HG03520 (cell line): ENCODE results near the gene ERCC8.
"Not testable (repeated sequence)": the region's sequence is repeated elsewhere in the genome, so short reads cannot be mapped to it uniquely, and the experiment has no call there.

Experiments used
- ATAC-seq: cut with Tn5 transposase; IDR thresholded peaks from one replicate; pipeline ENCODE4 v1.9.1; 2021; ENCODE audit warnings: mild to moderate bottlenecking, moderate library complexity; ENCODE audit not compliant: unreplicated experiment

Gene ERCC8

DNA sequence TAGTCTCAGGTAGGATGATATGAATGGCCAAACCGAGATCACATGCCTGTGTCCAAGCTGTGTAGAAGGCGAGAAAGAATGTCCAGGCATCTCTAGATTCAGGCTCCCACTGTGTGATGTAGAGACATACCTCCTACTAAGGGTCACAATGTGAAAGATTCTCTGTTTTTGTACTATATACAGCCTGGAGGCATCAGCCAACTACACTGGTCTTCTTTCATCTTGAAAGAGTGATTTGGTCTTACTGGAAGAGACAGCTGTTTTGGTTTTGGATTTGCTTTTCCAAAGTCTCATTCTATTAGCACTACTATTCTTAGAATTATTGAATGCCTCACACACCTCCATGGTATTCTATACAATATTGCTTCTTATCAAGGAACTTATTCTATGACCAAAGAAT lies 26.4 kb downstream of the ERCC8 start:
- no peak for ATAC-seq

GRCh38 chr5:60916646-60917045 lies 28.2 kb downstream of the ERCC8 start:
- no peak for ATAC-seq

GRCh38 chr5:60903356-60903755 lies 41.5 kb downstream of the ERCC8 start:
- ATAC-seq = no peak

DNA sequence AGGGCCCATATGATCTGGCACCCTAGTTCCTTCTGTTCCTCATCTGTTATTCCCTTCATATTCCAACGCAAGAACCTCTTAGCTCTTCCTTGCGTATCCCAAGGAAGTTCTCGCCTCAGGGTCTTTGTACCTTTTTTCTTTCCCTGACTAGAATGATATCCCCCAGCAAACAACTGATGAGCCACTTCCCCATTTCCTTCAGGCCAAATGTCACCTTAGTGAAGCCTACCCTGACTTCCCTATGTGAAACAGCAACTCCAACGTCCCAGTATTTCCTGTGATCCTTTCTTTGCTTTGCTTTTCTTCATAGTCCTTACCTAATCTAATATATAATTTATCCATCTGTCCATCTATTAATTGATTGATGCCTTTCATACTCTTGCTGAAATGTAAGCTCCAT lies 47.9 kb downstream of the ERCC8 start:
- no peak for ATAC-seq

DNA sequence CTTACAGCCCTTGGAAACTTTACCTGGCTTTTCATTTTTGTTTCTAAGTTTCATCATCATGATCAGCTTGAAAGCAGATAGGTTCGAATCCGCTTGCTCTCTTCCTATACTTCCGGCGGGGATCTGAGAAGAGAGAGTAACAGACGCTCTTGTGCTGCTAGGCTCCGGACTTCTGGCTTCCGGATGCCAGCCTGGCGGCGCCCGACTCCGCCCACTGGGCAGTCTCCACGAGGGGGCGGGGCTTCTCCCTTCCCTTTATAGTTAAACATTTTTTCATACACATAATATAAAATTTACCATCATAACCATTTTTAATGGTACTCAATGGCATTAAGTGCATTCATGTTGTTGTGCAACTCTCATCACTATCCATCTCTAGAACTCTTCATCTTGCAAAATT lies 51.3 kb downstream of the ERCC8 start:
- ATAC-seq = no peak

- ATAC-seq = no peak
Observed at GRCh38 chr5:60891667-60892066, 53.2 kb downstream of the ERCC8 start.

- no peak for ATAC-seq
Observed at GRCh38 chr5:60888359-60889061, 56.4 kb downstream of the ERCC8 start.

GRCh38 chr5:60887746-60888145 lies 57.1 kb downstream of the ERCC8 start:
- ATAC-seq = no peak

DNA sequence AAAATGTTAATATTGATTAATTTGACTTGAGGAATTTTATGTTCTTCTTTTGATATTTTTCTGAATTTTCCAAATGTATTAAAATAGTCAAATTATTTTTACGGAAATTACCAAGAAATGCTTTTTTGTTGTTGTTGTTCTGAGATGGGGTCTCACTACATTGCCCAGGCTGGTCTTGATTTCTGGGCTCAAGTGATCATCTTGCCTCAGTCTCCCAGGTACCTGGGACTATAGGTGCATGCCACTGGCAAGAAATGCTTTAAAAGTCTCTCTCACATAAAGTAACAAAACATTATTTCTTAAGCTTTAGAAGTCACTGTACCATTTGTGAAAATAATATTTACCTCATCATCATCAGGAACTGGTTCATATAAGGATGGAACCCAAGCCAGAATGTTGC lies 57.8 kb downstream of the ERCC8 start:
- ATAC-seq = no peak

- no peak for ATAC-seq
Observed at GRCh38 chr5:60886158-60886557, 58.7 kb downstream of the ERCC8 start.

DNA sequence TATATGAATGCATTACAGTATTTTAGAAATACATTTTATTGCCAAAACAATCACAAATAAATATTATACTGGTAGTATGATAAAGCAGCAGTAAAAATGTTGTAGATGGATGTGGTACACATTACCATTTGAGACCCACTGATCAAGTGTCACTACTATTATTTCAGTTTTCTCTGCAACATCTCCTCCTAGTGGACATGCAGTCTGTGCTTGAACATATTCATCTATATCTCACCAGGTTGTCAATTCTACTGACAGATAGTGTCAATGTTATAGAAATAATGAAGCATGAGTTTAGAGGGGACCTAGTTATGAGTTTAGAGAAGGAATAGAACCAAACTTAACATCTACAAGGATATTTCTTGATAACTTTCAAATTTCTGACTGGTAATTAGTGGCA lies 61.6 kb downstream of the ERCC8 start:
- ATAC-seq = no peak

DNA sequence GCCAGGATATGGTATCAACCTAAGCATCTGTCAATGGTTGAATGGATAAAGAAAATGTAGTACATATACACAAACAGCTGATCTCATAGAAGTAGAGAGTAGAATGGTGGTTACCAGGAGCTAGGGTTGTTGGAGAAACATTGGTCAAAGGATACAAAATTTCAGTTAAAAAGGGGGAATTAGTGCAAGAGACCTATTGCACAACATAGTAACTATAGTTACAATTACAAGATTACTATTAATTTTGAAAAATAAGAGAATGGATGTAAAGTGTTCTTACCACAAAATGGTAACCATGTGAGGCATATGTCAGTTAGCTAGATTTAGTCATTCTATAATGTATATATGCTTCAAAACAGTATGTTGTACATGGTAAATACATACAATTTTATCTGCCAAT lies 72.0 kb downstream of the ERCC8 start:
- ATAC-seq = no peak

DNA sequence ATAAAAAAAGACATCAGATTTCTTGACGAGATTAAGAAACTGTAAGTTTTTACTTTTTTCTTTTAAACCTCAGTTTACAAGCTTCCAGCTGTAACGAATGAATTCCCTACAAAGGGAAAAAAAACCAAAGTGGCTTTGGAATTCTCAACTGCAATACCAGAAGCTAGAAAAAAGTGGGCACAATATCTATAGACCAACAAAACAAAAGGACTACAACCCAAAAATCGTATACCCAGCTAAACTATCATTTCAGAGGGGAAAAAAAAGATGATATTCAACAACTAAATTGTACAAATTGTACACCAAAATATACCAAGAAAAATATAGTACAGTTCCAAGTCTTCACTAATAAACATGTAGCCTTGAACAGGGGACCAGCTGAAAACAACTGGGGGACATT lies 74.0 kb downstream of the ERCC8 start:
- ATAC-seq = no peak

DNA sequence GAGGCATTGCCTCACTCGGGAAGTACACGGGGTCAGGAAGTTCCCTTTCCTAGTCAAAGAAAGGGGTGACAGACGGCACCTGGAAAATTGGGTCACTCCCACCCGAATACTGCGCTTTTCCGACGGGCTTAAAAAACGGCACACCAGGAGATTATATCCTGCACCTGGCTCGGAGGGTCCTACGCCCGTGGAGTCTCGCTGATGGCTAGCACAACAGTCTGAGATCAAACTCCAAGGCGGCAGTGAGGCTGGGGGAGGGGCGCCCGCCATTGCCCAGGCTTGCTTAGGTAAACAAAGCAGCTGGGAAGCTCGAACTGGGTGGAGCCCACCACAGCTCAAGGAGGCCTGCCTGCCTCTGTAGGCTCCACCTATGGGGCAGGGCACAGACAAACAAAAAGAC lies 84.3 kb downstream of the ERCC8 start:
- not testable (repeated sequence) for ATAC-seq

DNA sequence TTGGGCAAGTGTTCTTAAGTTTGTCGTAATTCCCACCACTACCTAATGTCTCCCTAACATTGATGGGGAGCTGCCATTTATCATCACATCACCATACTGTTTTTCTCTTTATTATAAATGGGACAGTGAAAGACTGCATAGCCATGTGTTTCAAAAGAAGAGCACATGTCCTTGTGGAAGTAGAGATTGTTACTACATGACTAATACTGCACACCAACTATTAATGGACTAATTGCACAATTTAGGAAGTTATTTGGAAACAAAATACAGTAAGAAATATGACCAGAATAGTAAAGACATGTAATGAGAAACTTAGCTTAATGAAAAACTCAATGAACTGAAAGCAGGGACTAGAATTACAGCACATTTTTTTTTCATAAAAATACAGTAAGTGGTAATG lies 88.8 kb downstream of the ERCC8 start:
- ATAC-seq = no peak

GRCh38 chr5:60852940-60853339 lies 91.9 kb downstream of the ERCC8 start:
- ATAC-seq = no peak

DNA sequence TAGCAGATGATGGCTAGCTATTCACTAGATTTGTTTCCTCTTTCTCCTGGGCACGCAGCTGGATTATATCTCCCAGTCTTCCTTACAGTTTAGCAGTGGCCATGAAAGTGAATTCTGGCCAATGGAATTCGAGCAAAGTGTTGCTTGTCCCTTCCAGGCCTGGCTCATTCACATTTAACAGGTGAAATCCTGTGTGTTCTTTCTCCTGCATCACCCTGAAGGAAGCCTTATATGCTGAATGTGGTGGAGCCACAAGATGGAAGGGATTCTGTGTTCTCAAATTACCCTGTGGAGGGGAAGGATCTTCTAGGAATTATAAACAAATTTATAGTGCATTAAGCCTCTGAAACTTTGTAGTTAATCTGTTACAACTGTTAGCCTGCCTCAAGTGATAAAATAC lies 92.6 kb downstream of the ERCC8 start:
- no peak for ATAC-seq

DNA sequence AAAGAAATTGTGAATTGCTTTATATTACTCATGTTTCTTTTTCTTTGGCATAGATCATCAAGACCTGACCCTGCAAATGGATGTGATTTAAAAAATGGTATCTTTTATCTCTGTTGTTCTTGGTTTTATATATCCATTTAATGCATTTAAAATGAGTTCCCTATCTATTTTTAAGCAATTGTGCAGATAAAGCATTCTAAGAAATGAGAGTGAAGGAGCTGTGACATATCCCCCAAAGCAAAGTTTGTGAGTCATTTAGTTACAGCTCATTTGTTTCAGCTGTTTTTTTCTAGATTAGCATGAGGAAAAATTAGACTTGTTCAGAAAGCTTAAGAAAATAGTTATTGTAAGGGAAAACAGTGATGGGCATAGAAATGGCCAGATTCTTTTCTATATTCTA lies 93.2 kb downstream of the ERCC8 start:
- no peak for ATAC-seq

GRCh38 chr5:60846298-60846697 lies 98.6 kb downstream of the ERCC8 start:
- no peak for ATAC-seq

DNA sequence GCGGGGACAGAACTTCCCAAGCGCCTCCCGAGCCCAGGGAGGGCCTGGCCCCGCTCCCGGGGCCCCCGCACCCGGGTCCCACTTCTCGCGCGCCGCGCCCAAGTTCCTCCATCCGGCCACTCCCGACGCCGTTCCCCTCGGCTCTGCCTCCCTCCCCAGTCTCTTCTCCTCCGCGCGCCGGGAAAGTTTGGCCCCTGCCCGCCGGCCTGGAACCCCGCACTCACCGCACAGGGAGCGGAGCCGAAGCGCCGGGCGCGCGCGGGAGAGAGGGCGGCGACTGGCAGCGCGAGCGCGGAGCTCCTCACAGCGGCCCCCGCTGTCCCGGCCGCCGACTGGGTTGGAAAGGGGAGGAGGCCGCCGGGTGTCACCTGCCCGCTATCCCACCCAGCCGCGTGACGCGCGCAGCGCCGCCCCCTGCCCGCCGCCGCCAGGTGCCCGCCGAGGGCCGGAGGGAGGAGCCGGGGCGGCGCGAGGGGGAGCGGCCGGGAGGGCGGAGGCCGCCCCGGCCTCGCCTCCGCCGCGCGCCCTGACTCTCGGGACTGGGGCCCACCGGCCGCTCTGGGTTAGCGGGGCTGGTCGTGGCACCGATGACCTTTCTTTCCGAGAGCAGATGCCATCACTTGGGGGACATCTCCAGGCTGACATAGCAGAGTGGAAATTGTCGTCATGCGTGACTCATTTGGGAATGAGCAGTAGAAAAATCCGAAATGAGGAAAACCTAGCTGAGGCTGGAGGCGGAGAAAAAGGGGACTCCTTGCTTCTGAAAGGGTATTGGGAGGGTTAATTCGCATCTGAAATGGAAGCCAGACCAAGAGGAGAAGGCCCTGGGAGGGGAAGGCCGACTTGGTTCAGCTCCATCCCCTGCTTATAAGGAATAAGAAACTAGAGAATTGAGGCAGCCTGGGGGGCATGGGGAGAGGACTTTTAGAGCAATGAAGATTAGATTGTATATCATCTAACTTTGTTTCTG lies 100.6 kb downstream of the ERCC8 start, which contains the start of gene ELOVL7:
Gene ELOVL7, minus strand, starts transcription at position 334 of the 970 bp plus-strand sequence. CDS start 56,872 bp downstream, outside the sequence.
- peak; percentile 86 for ATAC-seq

DNA sequence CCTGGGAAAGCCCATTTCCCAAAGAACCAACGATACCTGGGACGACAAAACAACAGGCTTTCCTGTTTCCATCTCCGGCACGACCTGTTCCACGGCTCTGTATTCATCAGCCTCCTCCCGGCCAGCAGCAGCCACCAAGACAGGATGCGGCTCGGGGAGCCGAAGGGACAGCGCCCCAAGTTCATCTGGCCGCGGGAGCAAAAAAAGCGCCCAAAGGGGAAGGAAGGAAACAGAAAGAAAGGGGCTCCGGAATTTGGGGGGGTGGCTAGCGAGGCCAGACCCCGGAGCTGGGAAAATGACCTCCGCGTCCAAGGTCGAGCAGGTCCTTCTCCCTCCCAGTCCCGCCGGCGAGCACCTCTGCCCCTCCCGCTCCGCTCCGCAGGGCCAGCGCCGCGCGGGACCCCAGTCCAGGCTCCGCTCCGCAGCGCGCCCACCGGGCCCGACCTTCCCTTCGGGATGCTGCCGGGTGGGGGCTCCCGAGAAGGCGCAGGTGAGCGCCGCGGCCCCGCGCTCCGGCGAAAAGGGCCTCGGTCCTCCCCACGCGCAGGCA lies 101.4 kb downstream of the ERCC8 start:
- peak; percentile 8 for ATAC-seq
